IMR-90 (cell line): Measurements from ENCODE around the gene TMEM43. TPM values are rescaled to one million over a fixed set of nuclear protein-coding genes. Genes with fewer than 3 reads are reported as not detected.

Experiments
- ATAC-seq: fragments of 200-7000 bp; cut with Tn5 transposase; 2 replicates; pipeline ENCODE4 v1.9.1; 2020; ENCODE audit warnings: low read depth, mild to moderate bottlenecking, moderate library complexity
- BruUV-seq: library from RNA; stranded (reverse); fragments of 400-500 nt; replicated peaks from 2 replicates; lab custom pipeline; 2021; lab: Mats Ljungman, UMichigan
- CTCF ChIA-PET: fragments of 300-600 bp; formaldehyde crosslinking; extraction: SDS; loops from one replicate; lab custom pipeline; 2021; ENCODE audit warnings: antibody characterized with exemption; lab: Yijun Ruan, JAX
- POLR2A ChIA-PET: fragments of 300-600 bp; sonication (Branson Sonifier 250); formaldehyde crosslinking; loops from one replicate; lab custom pipeline; 2022; ENCODE audit warnings: antibody characterized with exemption; ENCODE audit not compliant: unreplicated experiment; lab: Charles Lee
- DNase-seq: peaks from one replicate; pipeline ENCODE4 v3.0.0; 2013
- H2AFZ ChIP-seq: replicated peaks from 2 replicates; pipeline ENCODE3; 2013; ENCODE audit warnings: low read length, mild to moderate bottlenecking; ENCODE audit not compliant: poor library complexity
- H2AK5ac ChIP-seq: 2 replicates; pipeline ENCODE4 v1.6.1; 2013; ENCODE audit warnings: low read depth, low read length, inconsistent platforms
- H2AK9ac ChIP-seq: replicated peaks from 2 replicates; pipeline ENCODE3; 2013; ENCODE audit warnings: mild to moderate bottlenecking, low read depth, low read length, moderate library complexity; ENCODE audit not compliant: poor library complexity
- H2BK120ac ChIP-seq: 2 replicates; pipeline ENCODE4 v1.6.1; 2013; ENCODE audit warnings: low read depth, low read length, inconsistent platforms
- H2BK15ac ChIP-seq: 3 replicates; pipeline ENCODE4 v1.6.1; 2013; ENCODE audit warnings: low read depth, low read length, inconsistent platforms
- H2BK20ac ChIP-seq: 2 replicates; pipeline ENCODE4 v1.6.1; 2013; ENCODE audit warnings: low read depth, mild to moderate bottlenecking, inconsistent platforms, low read length, moderate library complexity
- H2BK5ac ChIP-seq: 2 replicates; pipeline ENCODE4 v1.6.1; 2013; ENCODE audit warnings: mild to moderate bottlenecking, low read depth, low read length, inconsistent platforms; ENCODE audit not compliant: poor library complexity, severe bottlenecking
- H3K14ac ChIP-seq: replicated peaks from 2 replicates; pipeline ENCODE4 v1.6.1; 2013; ENCODE audit warnings: low read depth, low read length, inconsistent platforms
- H3K18ac ChIP-seq: 2 replicates; pipeline ENCODE4 v1.6.1; 2013; ENCODE audit warnings: low read depth, low read length, control low read depth
- H3K23ac ChIP-seq: 2 replicates; pipeline ENCODE4 v1.6.1; 2013; ENCODE audit warnings: low read depth, low read length, inconsistent platforms
- H3K27ac ChIP-seq: 2 replicates; pipeline ENCODE4 v1.5.1; 2013; ENCODE audit warnings: mild to moderate bottlenecking, control low read depth, low read length; ENCODE audit not compliant: insufficient read depth
- H3K27me3 ChIP-seq: 2 replicates; pipeline ENCODE4 v1.6.1; 2013; ENCODE audit warnings: low read length; ENCODE audit not compliant: control insufficient read depth, insufficient read depth
- H3K36me3 ChIP-seq: 2 replicates; pipeline ENCODE4 v1.6.1; 2013; ENCODE audit warnings: low read length, mixed read lengths; ENCODE audit not compliant: control insufficient read depth, insufficient read depth
- H3K4ac ChIP-seq: 2 replicates; pipeline ENCODE4 v1.6.1; 2013; ENCODE audit warnings: low read depth, low read length, inconsistent platforms
- H3K4me1 ChIP-seq: 2 replicates; pipeline ENCODE4 v1.6.1; 2013; ENCODE audit warnings: low read length, mixed read lengths; ENCODE audit not compliant: control insufficient read depth, insufficient read depth
- H3K4me2 ChIP-seq: 2 replicates; pipeline ENCODE4 v1.6.1; 2013; ENCODE audit warnings: low read depth, mild to moderate bottlenecking, control low read depth, low read length, moderate library complexity
- H3K4me3 ChIP-seq: 2 replicates; pipeline ENCODE4 v1.5.1; 2013; ENCODE audit warnings: low read depth, mild to moderate bottlenecking, control low read depth, low read length, moderate library complexity; ENCODE audit not compliant: insufficient read depth
- H3K56ac ChIP-seq: 2 replicates; pipeline ENCODE4 v1.6.1; 2013; ENCODE audit warnings: low read length, inconsistent platforms; ENCODE audit not compliant: insufficient read depth; ENCODE audit errors: extremely low read depth
- H3K79me1 ChIP-seq, 2 experiments: 2 replicates each; pipeline ENCODE4 v1.6.1; 2013; ENCODE audit warnings: low read length in 2 of 2, inconsistent platforms in 1 of 2, low read depth in 1 of 2
- H3K9ac ChIP-seq: 2 replicates; pipeline ENCODE4 v1.6.1; 2013; ENCODE audit warnings: low read depth, low read length, control low read depth
- H3K9me1 ChIP-seq: 2 replicates; pipeline ENCODE4 v1.6.1; 2013; ENCODE audit warnings: low read length, inconsistent platforms; ENCODE audit not compliant: insufficient read depth
- H3K9me3 ChIP-seq: 2 replicates; pipeline ENCODE4 v1.6.1; 2013; ENCODE audit warnings: low read length; ENCODE audit not compliant: control insufficient read depth, insufficient read depth
- H4K20me1 ChIP-seq: 2 replicates; pipeline ENCODE4 v1.6.1; 2013; ENCODE audit warnings: low read length, inconsistent platforms; ENCODE audit not compliant: insufficient read depth
- H4K5ac ChIP-seq: 2 replicates; pipeline ENCODE4 v1.6.1; 2013; ENCODE audit warnings: mild to moderate bottlenecking, low read depth, low read length, control low read depth
- H4K8ac ChIP-seq, 2 experiments: 2 replicates each; pipeline ENCODE4 v1.6.1; 2013; ENCODE audit warnings: low read depth in 2 of 2, low read length in 2 of 2, control low read depth in 1 of 2, inconsistent platforms in 1 of 2
- H4K91ac ChIP-seq: 2 replicates; pipeline ENCODE4 v1.6.1; 2013; ENCODE audit warnings: low read depth, low read length, inconsistent platforms; ENCODE audit not compliant: insufficient read depth
- BHLHE40 ChIP-seq: fragments of 150-350 bp; IDR thresholded peaks from 2 replicates; pipeline ENCODE4 v1.6.1; 2016; ENCODE audit warnings: mild to moderate bottlenecking, low read depth, low read length
- CEBPB ChIP-seq: IDR thresholded peaks from 2 replicates; pipeline ENCODE4 v1.6.1; 2012; ENCODE audit warnings: low read depth, low read length, improper control_type of control experiment
- CHD1 ChIP-seq: IDR thresholded peaks from 2 replicates; pipeline ENCODE4 v1.6.1; 2012; ENCODE audit warnings: low read depth, low read length, improper control_type of control experiment
- FOS ChIP-seq: fragments of 150-350 bp; IDR thresholded peaks from 2 replicates; pipeline ENCODE4 v1.6.1; 2016; ENCODE audit warnings: low read depth, low read length
- MAFK ChIP-seq: IDR thresholded peaks from 2 replicates; pipeline ENCODE4 v1.6.1; 2012; ENCODE audit warnings: low read depth, low read length, improper control_type of control experiment
- MAZ ChIP-seq: IDR thresholded peaks from 2 replicates; pipeline ENCODE4 v1.6.1; 2012; ENCODE audit warnings: low read depth, mild to moderate bottlenecking, low read length, improper control_type of control experiment, moderate library complexity, borderline replicate concordance
- NFE2L2 ChIP-seq: fragments of 150-350 bp; IDR thresholded peaks from 2 replicates; pipeline ENCODE4 v1.6.1; 2016; ENCODE audit warnings: low read depth, mild to moderate bottlenecking, low read length
- POLR2A ChIP-seq: IDR thresholded peaks from 2 replicates; pipeline ENCODE4 v1.6.1; 2012; ENCODE audit warnings: mild to moderate bottlenecking, low read depth, low read length
- RCOR1 ChIP-seq: IDR thresholded peaks from 2 replicates; pipeline ENCODE4 v1.6.1; 2012; ENCODE audit warnings: mild to moderate bottlenecking, low read length, improper control_type of control experiment; ENCODE audit not compliant: insufficient replicate concordance
- RFX5 ChIP-seq: IDR thresholded peaks from 2 replicates; pipeline ENCODE4 v1.8.0; 2012; ENCODE audit warnings: low read depth, mild to moderate bottlenecking, low read length, moderate library complexity
- SMC3 ChIP-seq: fragments of 150-350 bp; IDR thresholded peaks from 2 replicates; pipeline ENCODE4 v1.6.1; 2016; ENCODE audit warnings: low read depth, mild to moderate bottlenecking, antibody characterized with exemption, low read length, moderate library complexity
- WGBS, 2 experiments: methylation state at CpG; one replicate each; pipeline versions ENCODE4 v1.1.5 to v1.1.7; 2013; ENCODE audit warnings: missing lambda C conversion rate in 2 of 2; ENCODE audit not compliant: insufficient read length in 1 of 2; ENCODE audit errors: extremely low coverage in 2 of 2; 5-methylcytosine and 5-hydroxymethylcytosine counted together
- dilution Hi-C: fragments of 300-500 bp; cut with HindIII; formaldehyde crosslinking; loops from one replicate; pipeline ENCODE4 v1.14.3; 2018; ENCODE audit warnings: low sequenced_read_pairs; ENCODE audit not compliant: unreplicated experiment
- in situ Hi-C: fragments of 300-500 bp; cut with MboI; formaldehyde crosslinking; loops from 3 replicates; pipeline ENCODE4 v1.14.3; 2019; ENCODE audit warnings: low sequenced_read_pairs, inconsistent platforms, mixed read lengths
- intact Hi-C: fragments of 100-400 bp; cut with micrococcal nuclease; formaldehyde crosslinking; loops from 2 replicates; pipeline ENCODE4 v1.10.0; 2022
- polyA plus RNA-seq, 3 experiments: library from polyadenylated mRNA; depleted of rRNA; stranded (reverse); fragments of >200 nt; gene quantifications; 2 replicates each; pipeline ENCODE4 v1.2.3, GENCODE V29; 2012; ENCODE audit warnings: low replicate concordance in 1 of 3
- total RNA-seq: library from RNA; depleted of rRNA; stranded (reverse); fragments of >200 nt; gene quantifications from 2 replicates; pipeline ENCODE4 v1.2.3, GENCODE V29; 2012
- TF ChIP-seq, protein P1 (sequence below): fragments of 150-350 bp; IDR thresholded peaks from 2 replicates; pipeline ENCODE4 v1.6.1; 2017; ENCODE audit warnings: mild to moderate bottlenecking, antibody characterized with exemption, low read length, low read depth
- TF ChIP-seq, protein P2 (sequence below): conservative IDR thresholded peaks from 2 replicates; pipeline ENCODE4 v1.5.1; 2012; ENCODE audit warnings: mild to moderate bottlenecking, low read depth, low read length, improper control_type of control experiment
- TF ChIP-seq, protein P3 (sequence below): fragments of 150-350 bp; IDR thresholded peaks from 2 replicates; pipeline ENCODE4 v1.6.1; 2016; ENCODE audit warnings: low read depth, mild to moderate bottlenecking, low read length, moderate library complexity, borderline replicate concordance

TMEM43 gene
- total and polyA plus RNA-seq, 2 of the 4 experiments (the other 2 are of a cell fraction) = 109 to 114 TPM

DNA sequence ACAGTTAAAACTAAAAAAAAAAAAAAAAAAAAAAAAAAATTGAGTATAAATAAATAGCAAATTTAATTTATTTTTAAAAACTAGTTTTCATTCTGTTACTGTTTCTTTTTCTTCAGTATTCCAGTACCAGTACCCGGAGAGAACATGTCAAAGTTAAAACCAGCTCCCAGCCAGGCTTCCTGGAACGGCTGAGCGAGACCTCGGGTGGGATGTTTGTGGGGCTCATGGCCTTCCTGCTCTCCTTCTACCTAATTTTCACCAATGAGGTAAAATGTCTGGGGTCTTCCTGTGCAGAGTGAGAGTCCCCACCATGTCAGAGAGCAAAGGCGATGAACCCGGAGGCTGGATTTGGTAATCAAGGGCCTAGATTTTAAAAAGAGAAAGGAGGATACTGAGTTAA lies 4.4 kb downstream of the TMEM43 start:
- no TSS peak for BruUV-seq
- no CpG with 5 or more reads among the region's 6 CpGs for WGBS, 2 experiments
- H2BK20ac ChIP-seq = no peak overlapping the region
- peaks cover 32% of the 10 kb centered on the region for H4K20me1 ChIP-seq
- H3K4ac ChIP-seq = no peak overlapping the region
- no peak overlapping the region for H4K91ac ChIP-seq
- H2AFZ ChIP-seq = no peak overlapping the region
- H3K9me1 ChIP-seq = peaks cover 27% of the 10 kb centered on the region
- TF ChIP-seq CEBPB = no peak
- TF ChIP-seq FOS = no peak
- no peak for TF ChIP-seq SMC3
- no peak for TF ChIP-seq BHLHE40
- TF ChIP-seq NFE2L2 = no peak
- no peak for TF ChIP-seq RCOR1
- TF ChIP-seq CHD1 = no peak
- TF ChIP-seq, protein P1, sequence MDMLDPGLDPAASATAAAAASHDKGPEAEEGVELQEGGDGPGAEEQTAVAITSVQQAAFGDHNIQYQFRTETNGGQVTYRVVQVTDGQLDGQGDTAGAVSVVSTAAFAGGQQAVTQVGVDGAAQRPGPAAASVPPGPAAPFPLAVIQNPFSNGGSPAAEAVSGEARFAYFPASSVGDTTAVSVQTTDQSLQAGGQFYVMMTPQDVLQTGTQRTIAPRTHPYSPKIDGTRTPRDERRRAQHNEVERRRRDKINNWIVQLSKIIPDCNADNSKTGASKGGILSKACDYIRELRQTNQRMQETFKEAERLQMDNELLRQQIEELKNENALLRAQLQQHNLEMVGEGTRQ = no peak
- TF ChIP-seq MAFK = no peak
- TF ChIP-seq, protein P2, sequence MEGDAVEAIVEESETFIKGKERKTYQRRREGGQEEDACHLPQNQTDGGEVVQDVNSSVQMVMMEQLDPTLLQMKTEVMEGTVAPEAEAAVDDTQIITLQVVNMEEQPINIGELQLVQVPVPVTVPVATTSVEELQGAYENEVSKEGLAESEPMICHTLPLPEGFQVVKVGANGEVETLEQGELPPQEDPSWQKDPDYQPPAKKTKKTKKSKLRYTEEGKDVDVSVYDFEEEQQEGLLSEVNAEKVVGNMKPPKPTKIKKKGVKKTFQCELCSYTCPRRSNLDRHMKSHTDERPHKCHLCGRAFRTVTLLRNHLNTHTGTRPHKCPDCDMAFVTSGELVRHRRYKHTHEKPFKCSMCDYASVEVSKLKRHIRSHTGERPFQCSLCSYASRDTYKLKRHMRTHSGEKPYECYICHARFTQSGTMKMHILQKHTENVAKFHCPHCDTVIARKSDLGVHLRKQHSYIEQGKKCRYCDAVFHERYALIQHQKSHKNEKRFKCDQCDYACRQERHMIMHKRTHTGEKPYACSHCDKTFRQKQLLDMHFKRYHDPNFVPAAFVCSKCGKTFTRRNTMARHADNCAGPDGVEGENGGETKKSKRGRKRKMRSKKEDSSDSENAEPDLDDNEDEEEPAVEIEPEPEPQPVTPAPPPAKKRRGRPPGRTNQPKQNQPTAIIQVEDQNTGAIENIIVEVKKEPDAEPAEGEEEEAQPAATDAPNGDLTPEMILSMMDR = no peak
- TF ChIP-seq, protein P3, sequence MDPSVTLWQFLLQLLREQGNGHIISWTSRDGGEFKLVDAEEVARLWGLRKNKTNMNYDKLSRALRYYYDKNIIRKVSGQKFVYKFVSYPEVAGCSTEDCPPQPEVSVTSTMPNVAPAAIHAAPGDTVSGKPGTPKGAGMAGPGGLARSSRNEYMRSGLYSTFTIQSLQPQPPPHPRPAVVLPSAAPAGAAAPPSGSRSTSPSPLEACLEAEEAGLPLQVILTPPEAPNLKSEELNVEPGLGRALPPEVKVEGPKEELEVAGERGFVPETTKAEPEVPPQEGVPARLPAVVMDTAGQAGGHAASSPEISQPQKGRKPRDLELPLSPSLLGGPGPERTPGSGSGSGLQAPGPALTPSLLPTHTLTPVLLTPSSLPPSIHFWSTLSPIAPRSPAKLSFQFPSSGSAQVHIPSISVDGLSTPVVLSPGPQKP = no peak
- no peak for TF ChIP-seq POLR2A
- no peak for TF ChIP-seq RFX5
- TF ChIP-seq MAZ = no peak
- H4K5ac ChIP-seq = no peak overlapping the region
- DNase-seq = no peak
- no peak overlapping the region for H4K8ac ChIP-seq
- no peak overlapping the region; the same call in 1 of the 2 replicates for H3K23ac ChIP-seq
- H2BK120ac ChIP-seq = no peak overlapping the region
- H3K27ac ChIP-seq = no peak overlapping the region
- H3K9me3 ChIP-seq = no peaks in the 10 kb centered on the region
- ChIA-PET CTCF (no interaction called here), POLR2A (no interaction called here)
- no peak overlapping the region for H3K4me2 ChIP-seq
- H2AK5ac ChIP-seq = no peak overlapping the region
- H2BK15ac ChIP-seq = no peak overlapping the region
- no peak overlapping the region for H3K9ac ChIP-seq
- no peaks in the 10 kb centered on the region for H3K27me3 ChIP-seq
- H3K4me1 ChIP-seq = peaks cover 11% of the 10 kb centered on the region
- no peak overlapping the region for H3K18ac ChIP-seq
- in situ Hi-C loops (loop anchor here (25.0 kb wide), 1 partner anchor 92 kb away; no protein-coding TSS in a partner anchor), dilution Hi-C loops (no loop called here), intact Hi-C loops (loop anchor here (5.0 kb wide), 1 partner anchor 338 kb away; no protein-coding TSS in a partner anchor)
- H3K79me1 ChIP-seq = peaks cover 19 to 67% of the 10 kb centered on the region in 2 experiments
- peaks cover 60% of the 10 kb centered on the region for H3K36me3 ChIP-seq
- ATAC-seq = no peak
- no peak overlapping the region for H3K4me3 ChIP-seq
- no peak overlapping the region for H2BK5ac ChIP-seq
- no peak overlapping the region for H2AK9ac ChIP-seq
- H3K14ac ChIP-seq = no peak overlapping the region
- H3K56ac ChIP-seq = no peak overlapping the region
